GM21529 (cell line): ENCODE measurements around the gene SPAG16.
A peak's percentile ranks its signal among the peaks of the same experiment; 100 is the strongest.
"Not testable (repeated sequence)": the region's sequence is repeated elsewhere in the genome, so short reads cannot be mapped to it uniquely, and the experiment has no call there.

ENCODE experiments used
- ATAC-seq: cut with Tn5 transposase; IDR thresholded peaks from one replicate; pipeline ENCODE4 v1.9.1; 2021; ENCODE audit not compliant: unreplicated experiment

The SPAG16 gene

DNA sequence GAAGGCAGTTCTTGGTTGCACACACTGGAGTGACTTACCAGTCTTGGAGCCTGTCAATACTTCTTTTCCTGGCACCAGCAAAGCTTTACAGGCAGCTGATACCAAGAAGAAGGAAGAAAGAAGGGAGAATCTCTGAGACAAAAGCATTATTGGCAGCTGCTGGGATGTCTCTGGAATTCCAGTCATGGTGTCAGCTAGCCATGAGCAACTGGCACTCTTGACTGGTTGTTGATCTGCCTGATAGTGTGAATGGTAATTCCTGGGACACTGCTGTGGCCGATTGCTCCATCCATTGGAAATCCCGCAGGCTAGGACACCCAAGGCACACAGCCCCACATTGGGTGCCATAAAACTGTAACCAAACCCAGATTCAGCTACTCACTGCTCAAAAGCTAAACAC lies 17.8 kb upstream of the SPAG16 start:
- no peak for ATAC-seq

DNA sequence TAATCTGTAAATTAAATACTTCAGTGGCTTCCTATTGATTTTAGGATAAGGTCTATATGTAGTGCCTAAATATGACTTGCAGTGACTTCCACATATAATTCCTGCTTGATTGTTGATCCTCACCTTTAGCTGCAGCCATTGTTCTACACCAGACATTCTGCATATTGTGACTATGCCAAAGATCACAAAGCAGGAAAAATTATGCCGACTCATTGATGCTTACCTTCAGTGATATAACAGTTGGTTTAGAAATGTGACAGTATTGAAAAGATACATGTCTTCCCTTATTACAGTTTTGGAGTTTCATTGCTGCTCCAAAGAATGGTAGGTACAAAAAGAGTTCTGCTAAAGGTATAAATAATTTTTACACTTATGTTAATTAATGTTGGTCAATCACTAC lies 12.3 kb upstream of the SPAG16 start:
- ATAC-seq, result no peak

DNA sequence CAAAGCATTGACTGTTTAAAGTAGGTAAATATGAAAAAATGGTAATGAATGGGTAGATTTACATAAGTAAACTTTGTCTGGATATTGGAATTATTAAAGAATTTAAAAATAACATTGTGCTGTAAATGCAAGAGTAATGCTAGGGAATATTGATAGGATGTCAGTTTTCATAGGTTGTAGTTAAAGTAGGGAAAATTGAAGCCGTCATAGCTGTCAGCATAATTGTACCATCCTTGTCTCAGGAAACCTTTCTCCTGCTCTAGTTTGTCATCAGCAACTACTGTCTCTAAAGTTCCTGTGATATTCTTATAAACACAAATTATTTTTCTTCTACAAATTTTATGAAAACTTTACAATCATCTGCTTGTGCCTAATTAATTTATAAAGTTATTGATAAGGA lies 10.1 kb upstream of the SPAG16 start:
- no peak for ATAC-seq

DNA sequence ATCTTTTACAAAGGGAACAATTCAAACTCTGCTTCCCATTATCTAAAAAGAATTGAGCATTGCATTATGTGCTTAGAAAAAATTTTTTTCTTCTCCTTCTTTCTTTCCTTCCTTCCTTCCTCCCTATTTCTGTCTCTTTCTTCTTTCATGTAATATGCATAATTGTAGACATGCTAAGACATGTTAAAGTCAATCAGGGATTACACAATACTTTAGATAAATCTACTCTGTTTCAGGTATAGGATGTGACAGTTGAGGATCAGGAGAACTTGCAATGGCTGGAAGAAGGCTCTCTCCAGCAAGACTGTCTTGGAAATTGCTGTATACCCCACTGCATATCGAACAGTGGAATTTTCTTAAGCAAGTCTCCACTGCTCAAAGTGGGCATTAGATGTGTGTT lies 9.0 kb upstream of the SPAG16 start:
- ATAC-seq, result no peak

DNA sequence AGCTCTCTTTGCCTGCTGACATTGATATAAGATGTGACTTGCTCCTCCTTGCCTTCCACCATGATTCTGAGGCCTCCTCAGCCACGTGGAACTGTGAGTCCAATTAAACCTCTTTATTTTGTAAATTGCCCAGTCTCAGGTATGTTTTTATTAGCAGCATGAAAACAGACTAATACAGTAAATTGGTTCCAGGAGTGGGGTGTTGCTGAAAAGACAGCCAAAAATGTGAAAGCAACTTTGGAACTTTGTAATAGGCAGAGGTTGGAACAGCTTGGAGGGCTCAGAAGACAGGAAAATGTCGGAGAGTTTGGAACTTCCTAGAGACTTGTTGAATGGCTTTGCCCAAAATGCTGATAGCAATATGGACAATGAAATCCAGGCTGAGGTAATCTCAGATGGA lies 7.1 kb upstream of the SPAG16 start:
- ATAC-seq, result not testable (repeated sequence)

DNA sequence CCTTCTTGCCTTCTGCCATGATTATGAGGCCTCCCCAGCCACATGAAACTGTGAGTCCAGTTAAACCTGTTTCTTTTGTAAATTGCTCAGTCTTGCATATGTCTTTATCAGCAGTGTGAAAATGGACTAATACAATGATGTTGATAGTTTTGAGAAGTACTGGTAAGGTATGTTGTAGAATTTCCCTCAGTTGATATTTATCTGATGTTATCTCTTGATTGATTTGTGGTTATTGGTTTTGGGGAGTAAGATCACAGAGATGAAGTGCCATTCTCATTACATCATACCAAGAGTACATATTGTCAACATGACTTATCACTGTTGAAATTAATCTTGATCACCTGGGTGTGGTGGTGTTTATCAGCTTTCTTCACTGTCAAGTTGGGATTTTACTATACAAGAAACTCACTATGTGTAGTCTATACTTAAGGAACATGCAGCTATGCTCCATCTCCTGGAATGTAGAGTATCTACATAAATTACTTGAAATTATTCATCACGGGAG lies 5.1 kb upstream of the SPAG16 start:
- ATAC-seq, result no peak

DNA sequence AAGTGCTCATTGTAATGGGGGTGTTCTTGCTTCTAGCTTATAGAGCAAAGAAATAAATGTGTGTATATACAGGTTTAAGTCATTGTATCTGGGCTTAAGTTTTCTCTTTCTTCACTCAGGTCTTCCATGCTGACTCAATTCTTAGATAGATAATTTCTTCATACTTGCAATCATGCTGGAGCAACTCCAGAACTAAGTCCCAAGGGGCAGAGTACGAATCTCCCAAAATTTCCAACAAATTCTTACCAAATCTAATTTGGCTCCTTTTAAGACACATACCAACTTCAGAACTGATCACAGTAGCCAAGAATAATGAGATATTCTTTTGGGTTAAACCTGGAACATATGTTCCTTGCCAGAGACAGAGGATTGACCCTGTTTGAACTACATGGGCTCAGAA lies 4.3 kb upstream of the SPAG16 start:
- ATAC-seq, result no peak

DNA sequence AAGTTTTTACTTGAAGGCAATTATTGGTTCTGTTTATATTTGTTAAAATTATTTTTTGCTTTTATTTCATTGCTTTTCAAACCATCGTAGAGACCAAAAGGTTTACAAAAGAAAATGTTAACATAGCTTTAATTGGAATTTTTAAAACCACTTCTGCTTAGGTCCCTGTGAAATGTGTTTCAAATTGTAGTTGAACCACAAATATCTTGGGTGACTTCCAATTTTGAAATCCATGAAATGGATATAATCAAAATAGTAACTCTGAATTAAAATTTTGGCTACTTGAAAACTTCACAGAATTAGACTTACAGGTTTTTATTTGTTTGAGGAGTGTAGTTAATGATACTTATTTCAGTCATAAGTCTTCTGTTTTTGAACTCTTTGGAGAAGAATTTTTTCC lies 3.1 kb upstream of the SPAG16 start:
- no peak for ATAC-seq

DNA sequence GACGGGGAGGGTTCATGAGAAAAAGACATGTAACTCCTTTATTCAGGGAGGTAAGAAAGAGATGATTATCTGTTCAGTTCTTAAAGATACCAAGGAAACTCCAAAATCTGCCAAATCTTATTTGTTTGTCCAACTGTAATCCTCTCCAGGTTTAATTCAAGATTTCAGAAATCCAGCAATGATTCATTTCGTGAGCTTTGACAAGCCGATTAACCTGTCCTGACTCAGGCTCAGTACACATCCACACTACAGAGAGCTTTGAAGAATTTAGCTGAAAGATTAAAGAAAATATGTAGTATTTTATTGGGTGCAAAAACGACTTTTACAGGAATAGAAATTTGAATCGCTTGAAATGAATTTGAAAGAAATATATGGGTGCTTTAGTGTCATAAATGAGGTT lies 1.1 kb downstream of the SPAG16 start:
- ATAC-seq, result no peak

DNA sequence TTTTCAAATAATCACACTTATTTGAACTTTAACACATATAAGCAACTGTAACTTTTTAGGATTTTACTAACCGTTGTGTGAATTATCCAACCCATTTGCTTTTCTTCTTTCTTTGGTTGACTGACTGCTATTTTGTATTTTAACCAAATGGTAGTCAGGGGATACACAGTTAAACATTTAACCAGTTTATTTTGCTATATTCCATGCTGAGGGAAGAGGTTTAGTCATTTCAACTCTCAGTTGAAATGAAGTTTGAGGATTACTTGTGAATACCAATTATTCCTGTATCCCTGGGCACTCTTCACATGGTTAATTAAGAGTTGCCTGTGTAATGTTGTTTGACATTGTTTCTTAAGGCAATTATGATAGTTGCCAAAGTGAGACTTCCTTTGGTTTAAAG lies 1.9 kb downstream of the SPAG16 start:
- ATAC-seq, result no peak

DNA sequence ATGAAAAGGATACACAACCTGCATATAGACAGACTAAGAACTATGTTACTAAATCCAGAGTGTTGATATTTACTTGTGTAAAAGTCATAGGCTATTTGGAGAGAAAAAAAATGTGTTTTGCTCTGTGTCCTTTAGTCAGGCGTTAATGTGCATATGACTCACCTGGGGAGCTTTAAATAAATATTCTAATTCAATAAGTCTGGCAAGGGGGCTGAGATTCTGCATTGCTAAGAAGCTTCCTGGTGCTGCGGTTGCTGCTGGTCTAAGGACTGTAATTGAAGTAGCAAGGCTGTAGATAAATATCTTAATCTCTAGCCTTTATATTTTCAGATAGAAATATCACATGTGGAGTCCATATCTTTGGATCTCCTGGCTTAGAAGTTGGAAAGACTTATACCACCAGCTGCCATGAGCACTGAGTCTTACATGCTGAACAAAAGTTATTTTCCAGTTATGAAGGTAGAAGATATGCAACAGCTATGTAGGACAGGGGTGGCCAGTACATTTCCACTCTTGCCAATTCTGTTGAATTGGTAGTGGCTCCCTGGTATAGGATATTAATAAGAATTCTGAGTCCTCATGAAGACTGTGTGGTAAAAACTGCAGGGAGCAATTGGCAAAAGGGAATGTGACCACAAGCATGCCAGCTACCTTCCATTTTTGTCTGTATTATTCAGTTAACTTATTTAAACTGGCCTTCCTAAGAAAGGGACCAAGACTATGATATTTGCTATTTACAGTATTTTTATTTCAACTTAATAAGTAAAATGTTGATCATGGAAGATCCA lies 4.8 kb downstream of the SPAG16 start:
- ATAC-seq, result no peak

DNA sequence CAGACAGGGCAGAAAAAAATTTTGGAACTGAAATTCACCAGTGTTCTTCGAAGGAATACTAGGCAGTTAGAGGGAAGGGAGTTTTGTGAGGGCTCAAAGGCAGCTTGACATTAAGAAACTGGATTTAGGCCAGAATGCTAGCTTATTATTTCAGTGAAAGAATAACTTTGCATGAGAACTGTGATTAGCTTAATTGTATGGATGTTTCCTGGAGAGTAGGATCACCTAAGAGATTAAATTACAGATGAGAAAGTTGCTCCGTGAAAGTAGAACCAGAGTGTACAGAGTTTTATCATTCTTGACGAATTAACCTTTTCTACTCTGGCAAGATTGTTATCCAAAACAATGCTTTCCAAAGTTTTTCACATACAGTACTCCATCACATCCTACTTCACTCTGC lies 6.2 kb downstream of the SPAG16 start:
- no peak for ATAC-seq

DNA sequence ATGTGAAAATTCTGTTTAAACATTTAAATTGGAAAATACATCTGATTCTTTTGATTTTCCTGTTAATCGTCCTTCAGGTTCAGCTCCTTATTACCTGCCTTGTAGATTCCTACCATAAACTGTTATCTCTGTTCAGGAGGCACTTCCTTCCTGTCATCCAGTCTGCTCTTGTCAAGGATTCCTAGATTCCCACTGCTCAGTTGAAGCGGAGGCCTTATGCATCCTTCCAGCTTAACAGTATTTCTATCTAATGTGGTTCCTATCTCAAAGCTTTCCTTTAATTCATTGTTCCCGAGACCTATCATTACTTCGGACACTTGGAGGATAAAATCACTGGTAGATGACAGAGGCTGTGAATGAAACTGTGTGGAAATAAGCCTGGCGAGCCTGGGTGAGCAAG lies 12.0 kb downstream of the SPAG16 start:
- ATAC-seq, result no peak

DNA sequence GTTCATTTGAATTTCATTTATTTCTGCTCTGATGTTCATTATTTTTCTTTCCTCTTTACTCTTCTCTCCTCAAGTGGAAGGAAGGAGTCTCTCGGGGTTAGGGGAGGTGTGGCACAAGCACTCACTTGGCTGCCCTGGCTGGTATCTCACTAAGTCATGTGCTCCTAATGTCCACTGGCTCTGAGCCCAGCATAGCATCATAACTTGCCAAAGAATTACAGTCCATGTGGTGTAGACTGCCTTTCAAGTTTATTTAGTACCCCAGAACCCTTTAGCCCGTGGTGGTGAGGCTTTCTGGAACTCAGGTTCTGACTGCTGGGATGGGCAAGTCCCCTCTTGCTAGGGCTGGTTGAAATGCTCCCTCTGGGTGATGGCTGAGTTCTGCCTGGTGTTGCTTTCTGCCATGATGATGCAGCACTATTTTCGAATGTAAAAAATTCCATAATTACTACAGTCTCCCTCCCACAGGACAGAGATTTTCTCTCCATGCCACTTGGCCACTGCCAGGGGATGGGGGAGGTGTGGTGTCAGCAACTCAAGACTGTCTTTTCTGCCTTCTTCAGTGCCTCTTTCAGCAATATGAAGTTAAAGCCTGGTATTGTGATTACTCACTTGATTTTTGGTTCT lies 22.2 kb downstream of the SPAG16 start:
- no peak for ATAC-seq

DNA sequence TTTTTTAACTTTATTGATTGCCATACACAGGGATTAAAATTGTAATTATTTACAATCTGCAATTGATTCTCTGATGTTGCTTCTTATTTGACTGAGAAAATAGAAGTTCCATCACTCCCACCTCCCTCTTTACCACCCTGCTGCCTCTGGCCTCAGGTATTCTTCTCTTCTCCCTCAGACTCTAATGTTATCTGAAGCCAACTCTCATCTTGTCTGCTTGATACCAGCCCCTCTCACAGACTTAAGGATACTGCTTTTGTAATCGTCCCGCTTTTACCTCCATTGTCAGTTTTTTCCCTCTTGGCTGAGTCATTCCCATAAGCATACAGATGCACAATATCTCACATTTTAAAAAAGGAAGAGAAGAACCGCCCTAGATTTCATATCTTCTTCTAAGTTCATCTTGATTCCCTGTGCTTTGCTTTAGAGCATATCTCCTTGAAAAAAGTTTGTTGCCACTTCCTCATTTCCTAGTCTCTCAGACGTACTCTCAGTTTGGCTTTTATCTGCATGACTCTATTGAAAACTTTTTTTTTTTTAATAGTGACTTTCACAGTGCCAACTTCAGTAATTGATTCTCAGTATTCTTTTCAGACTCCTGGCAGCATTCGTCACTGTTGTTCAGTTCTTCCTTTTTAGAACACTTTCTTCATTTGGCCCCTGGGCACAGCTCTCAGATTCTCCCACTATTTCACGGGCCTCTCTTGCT lies 31.1 kb downstream of the SPAG16 start:
- peak; percentile 55 for ATAC-seq

DNA sequence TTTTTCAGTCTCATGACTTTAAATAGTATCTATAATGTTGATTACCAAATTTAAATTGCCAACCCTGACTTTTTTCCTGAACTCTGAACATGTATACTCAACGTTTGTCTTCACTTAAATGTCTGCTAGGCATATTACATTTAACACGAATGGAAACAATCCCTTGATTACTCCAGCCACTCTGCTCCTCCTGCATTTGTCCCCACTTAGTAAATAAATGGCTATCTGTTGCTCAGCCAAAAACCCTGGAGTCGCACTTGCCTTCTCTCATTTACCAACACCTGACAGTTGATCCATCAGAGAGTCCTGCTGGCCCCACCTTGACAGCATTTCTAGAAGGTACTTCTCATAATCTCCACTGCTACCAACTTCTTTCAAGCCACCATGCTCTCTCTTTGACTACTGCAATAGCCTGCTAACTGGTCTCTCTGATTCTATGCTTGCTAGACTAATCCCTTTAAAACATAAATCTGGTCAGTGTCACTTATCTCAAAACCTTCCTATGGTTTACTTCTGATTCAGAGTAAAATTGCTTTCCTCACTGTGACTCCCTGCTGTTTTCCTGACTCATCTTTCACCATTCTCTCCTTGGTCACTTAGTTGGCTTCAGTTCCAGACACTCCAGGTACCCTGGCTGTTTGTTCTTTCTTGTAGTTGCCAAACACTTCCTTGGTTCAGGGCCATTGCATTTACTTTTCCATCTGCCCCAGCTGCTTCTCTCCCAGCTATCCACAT lies 31.9 kb downstream of the SPAG16 start:
- ATAC-seq, result no peak

DNA sequence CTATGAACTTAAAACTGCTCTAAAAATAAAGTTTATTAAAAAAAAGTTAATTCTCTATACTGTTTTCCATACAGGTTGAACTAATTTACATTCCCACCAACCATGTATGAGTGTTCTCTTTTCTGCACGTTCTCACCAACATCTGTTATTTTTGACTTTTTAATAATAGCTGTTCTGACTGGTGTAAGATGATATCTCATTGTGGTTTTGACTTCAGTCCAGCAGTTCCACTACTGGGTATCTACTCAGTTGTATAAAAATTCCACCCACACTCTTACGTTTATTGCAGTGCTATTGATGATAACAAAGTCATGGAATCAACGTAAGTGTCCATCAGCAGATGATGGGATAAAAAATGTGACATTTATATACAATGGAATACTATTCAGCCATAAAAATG lies 33.7 kb downstream of the SPAG16 start:
- ATAC-seq, result no peak

DNA sequence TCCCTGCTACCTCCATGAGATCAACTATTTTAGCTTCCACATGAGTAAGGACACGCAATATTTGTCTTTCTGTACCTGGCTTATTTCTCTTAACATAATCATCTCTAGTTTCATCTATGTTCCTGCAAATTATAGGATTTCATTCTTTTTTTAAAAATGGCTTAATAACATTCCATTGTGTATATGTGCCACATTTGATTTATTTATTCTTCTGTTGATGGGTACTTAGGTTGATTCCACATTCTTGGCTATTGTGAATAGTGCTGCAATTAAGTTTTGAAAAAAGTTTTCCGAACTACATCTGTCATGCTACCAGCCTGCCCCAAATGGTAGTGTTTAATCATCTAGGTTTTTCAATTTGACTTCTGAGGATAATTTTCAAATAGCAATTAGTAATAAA lies 36.3 kb downstream of the SPAG16 start:
- no peak for ATAC-seq

DNA sequence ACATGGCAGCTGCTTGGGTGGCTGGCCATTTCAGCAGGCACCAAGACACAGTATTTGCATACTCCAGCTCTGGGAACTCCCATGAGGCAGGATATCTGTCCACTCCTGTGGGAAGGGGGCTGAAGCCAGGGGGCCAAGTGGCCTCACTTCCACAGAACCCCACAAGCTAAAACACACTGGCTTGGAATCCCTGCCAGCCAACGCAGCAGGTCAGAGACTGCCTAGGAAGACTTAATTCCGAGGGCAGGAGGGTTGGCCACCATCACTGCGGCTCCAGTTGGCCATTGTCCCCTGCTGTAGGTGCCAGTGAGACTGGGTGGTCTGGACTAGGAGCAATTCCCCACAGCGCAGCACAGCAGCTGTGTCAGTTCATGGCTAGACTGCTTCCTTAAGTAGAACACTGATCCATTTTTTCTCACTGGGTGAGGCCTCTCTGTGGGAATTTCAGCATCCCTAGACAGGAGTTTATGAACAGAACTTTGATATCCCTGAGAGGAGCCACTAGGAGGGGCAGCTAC lies 52.0 kb downstream of the SPAG16 start:
- no peak for ATAC-seq

DNA sequence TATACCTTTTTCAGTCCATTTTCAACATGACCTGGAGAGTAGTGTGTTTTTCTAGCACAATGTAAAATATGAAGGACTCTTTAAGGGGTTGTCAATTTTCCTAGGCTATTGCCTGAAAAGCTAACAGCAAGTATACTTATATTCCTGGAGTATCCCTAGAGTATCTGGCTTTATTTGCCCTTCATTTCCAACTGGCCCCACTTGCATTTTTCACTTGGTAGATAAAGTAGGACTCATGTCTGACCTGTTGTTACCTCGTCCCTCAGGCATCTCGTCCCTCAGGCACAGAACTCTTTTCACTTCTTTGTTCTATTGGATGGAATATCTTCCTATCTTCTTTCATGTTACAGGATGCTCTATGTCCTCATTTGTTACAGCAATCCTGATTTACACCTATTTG lies 69.2 kb downstream of the SPAG16 start:
- no peak for ATAC-seq

DNA sequence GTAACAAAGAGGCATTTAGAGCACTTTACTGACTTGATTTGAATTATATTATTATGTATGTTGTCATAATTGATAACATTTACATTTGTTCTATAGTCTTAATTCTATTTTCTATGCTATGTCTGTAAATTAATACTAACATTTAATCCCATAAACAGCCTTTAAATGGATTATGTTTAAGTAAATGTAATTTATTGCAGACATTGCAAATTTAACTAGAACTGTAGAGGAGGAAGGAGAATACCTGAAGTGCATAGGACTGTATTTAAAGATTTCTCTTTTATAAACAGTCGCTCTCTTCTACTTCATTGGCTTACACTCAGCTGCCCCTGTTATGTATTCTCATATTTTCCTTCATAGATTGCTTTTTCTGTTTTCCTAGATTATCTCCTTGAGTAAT lies 92.4 kb downstream of the SPAG16 start:
- ATAC-seq, result no peak
